AG08396 (cell line): Measurements from ENCODE around the gene WDR26.
"Not testable (repeated sequence)": the region's sequence is repeated elsewhere in the genome, so short reads cannot be mapped to it uniquely, and the experiment has no call there.

Source experiments
- DNase-seq: peaks from one replicate; pipeline ENCODE4 v3.0.0; 2012; ENCODE audit warnings: low spot score, mixed read lengths

Gene WDR26

DNA sequence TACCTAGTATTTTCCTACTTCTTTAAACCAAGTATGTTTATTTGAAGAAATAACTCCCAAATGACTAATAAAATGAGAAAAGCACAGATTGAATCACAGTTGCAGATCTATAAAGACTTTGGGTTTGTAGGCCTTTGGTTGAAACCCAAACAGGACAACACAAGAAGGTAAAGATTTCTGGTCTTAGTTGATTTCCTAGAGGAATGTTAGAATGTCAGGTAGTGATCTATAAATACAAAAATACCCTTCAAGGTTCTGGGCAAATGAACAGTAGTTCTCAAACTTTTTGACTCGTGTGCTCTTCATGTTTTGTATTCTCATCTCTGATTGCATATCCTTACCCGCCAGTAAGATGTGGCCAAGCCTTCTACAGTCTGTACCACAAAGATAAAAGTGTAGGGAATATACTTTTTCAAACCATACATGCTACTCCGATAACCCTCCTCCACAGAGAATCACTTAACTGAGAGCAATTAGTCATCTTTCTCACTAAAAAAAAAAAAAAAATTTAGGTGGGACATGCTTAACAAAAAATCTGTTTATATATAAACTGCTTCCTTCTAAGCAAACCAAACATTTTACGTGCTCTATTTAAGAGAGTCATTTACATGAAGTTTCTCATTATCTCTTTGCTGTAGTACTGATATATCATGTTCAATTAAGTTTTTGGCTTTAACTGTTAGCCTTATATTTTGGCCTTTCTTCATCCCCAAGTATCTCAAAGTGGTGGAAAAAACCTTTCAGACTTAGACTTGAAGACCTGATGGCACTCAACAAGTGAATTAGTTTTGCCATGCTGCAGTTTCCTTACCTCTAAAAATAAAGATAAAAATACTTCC lies 42.0 kb downstream of the WDR26 start:
- DNase-seq = peak; percentile 6

DNA sequence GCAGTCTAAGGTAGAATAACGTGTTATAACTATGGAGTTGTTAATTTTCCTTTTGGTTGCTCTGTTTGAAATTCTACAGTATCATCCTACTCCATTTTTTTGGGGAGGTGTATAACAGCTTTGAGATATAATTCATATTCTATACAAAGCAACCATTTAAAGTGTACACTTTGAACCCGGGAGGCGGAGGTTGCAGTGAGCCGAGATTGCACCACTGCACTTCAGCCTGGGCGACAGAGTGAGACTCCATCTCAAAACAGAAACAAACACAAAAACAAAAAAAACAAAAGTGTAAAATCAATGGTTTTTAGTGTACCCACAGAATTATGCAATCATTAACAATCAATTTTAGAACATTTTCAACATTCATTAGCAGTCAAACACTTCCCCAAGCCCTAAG lies 44.1 kb downstream of the WDR26 start:
- no peak for DNase-seq

DNA sequence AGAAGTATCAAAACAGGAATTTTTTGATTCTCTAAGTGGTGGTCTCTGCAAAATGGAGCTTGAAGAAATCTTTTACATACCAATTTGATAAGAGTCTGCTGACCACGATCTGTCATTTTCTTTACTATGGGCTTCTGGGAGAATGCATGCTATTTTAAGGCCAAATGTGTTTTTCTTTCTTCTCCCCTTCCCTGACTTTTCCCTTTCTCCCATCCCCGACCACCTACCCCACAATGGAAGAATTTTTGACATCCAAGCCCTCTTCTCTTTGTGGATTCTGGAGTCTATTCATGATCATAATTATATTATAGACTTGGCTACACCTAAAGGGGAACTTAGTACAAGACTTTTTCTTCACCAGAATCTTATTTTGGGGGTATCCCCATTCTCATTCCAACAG lies 46.7 kb downstream of the WDR26 start:
- no peak for DNase-seq

DNA sequence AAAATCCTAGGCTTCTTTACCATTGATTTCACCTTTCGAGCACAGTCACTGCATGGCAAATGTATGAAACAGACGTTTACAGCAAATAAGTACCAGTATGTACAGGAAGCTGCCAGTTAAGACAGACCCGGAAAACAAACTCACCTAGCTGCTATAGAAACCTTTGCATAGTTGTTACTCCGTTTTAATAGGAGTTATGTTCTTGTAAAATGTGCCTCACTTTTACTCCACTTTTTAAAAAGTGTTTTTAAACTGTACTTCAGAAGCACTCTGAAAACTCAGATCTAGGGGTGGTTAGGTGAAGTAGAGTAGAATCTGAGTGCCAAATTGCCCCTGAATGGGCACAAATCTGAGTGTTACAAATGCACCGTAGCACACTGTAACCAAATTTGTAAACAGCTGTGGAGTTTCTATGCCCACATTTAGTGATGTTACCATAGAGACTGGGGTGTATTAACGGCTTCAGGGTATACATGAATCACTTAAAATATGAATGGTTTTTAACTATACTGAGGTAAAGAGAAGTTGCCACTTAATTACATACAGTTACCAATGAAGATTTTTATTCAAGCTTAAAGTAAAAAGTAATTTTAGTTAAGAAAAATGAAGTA lies 47.2 kb downstream of the WDR26 start:
- DNase-seq = no peak

DNA sequence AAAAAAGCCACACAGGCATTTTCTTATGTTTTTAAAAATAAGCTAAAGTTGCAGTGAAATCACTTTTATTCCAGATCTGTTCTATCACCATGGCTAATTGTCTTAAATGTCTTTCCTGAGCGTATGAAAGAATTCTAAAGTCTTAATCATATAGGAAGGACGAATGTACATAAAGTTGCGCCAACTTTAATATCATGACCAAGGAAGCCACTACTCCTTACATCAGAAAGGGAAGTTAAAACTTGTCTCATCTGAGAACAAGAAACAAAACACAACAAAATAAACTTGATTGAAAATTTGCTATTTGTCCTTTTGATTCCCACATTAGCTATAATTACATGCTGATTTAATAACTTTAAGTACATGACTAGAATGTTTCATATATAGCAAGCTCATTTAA lies 51.4 kb downstream of the WDR26 start:
- no peak for DNase-seq

DNA sequence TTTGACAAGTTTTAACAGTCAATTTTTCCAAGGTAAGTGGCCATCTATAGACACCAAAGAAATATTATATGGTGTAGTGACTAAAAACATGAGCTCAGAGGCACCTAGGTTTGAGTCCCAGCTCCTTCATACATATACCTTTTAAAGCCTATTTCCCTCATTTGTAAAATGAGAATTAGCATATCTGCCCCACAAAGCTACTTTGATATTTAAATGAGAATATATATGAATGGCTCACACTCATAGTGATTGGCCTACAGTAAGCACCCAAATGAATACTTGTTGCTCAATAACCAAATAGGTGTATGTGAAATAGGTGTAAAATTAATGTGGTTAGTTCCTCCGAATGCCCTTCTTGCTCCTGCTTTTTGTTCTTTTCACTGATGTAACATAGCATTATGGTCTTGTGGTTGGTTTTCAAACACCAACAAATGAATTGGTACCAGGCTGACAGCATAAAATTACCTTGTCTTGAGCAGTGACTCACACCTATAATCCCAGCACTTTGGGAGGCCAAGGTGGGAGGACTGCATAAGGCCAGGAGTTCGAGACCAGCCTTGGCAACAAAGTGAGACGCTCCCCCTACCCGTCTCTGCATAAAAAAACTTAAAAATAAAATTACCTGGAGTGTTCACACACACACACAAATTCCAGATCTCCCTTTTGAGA lies 52.6 kb downstream of the WDR26 start:
- no peak for DNase-seq

DNA sequence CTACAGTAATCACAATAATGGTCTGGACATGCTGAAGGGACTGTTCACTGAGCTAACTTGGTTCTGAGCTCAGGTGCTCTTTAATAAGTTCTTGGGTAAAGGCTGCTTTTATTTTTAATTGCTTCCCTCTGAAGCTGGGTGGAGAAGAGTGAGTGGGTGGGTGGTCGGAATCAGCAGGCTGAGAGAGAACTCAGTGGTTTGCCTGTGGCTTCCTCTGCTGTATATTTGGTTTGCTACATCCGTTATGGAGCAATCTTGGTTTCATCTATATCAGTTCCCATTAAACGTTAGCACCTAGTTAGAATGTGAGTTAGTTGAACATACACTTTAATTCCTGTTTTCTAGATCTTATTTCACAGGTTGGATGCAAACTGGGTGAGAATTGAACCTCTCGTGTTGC lies 54.6 kb downstream of the WDR26 start:
- DNase-seq = no peak

DNA sequence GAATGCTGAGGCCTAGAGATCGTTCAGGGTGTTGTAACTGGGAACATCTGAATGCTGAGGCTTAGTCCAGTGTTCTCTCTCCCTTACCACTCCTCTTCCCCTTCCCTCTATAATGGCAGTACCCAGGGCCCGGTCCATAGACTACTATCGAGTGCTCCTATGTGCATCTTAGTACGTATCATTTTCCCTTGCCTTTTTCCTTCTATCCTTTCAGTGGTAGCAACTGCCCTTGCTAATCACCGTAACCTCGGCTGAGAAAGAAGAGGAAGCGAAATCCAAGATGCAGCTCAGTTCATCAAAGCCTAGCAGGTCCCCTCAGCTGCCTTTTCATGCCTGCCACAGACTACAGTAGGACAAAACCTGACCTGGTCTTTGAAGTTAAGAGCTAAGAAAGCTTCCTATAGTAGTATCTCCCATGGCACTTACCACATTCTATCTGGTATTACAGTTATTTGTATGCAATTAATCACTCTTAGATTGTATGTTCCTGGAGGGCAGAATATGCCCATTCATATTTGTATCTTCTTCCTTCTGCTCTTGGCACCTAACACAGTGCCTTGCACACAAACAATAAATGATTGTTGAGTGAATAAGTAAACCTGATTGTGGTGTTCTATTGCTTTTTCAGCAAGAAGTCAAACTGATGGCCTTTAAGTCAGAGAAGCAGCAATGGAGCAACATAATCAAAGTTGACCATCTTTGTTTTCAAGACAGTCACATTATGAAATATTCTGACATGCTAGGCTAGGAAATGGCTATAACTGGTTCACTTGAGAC lies 55.6 kb downstream of the WDR26 start:
- no peak for DNase-seq

DNA sequence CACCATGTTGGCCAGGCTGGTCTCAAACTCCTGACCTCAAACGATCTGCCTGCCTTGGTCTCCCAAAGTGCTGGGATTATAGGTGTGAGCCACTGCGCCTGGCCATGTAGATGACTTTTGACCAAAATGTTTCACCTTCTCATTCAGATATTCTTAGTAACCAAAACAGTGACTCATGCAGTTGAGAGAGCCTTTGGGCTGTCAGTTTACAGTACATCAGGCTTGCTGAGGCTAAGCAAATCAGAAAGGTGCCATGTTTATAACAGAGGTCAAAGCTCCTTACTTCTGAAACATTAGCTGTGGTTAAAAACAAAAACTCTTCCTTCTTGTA lies 57.0 kb downstream of the WDR26 start:
- peak; percentile 52 for DNase-seq

DNA sequence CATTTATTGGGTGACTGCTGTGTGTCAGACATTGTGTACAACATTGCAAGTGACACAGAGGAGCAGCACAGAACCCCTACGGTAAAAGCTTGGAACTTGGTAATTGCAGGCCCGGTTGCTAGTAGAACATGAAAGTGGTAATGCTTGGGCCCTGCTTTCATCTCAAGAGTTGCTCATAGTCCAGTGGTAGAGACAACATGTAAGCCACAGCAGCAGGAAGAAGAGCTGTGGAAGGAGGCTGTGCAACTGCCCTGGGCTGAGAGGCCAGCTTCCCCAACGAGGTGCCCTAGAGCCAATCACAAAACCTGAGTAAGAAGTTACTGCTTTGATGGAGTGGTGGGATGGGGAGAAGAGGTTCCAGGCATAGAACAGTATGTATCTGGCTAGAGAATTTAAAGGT lies 59.5 kb downstream of the WDR26 start:
- DNase-seq = no peak

DNA sequence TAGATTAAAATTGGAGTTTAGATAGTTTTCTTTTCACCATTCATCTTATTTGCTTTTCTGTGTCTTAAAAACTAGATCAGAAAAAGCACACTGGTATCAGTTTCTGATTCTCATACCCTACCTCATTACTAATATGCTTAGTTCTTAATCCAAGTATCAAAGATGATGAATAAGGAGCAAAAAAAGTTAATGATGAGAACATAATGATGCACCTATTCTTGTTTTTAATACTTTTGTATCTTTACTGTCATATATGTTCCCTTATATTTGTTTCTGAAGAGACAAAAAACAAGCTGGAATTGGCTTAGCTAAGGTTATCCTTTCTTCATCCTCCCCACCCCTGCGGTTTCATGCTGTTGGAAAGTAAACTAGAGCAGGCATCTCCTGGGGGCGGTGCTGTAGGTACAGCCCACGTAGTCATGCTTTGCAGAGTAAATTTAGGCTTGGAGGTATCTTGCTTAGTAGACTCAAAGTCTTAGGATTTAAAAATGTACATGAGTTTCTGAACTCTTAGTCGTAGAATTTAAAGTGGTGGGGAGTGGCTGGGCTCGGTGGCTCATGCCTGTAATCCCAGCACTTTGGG lies 61.5 kb downstream of the WDR26 start:
- DNase-seq = no peak

DNA sequence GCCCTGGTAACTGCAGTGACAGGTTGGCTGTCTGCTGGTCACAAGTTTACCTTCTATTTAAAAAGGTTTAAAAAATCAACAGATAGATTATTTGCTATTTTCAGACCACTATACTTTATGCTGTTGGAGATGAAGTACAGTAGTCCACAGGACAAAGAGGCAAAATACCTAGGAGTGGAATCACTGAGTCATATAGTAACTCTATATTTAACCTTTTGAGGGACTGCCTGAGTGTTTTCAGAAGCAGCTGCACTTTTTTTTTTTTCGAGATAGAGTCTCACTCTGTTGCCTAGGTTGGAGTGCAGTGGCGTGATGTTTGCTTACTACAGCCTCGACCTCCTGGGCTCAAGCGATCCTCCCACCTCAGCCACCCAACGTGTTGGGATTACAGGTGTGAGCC lies 66.2 kb downstream of the WDR26 start:
- DNase-seq = no peak

DNA sequence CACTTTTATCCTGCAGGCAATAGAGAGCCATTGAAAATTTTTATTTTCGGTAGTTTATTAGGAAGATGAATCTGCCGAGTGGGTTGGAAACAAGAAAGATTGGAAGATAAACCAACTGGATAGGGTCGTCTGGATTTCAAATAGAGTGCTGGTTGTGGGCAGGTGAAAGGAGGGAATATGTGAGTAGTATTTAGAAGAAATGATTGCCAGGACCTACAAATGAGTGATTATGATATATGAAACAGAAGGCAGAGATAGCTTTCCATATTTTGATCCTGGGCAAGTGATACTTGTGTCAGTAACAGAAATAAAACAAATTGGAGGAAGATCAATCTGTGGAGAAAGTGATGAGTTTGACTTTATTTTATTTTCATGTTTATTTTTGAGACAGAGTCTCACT lies 75.4 kb downstream of the WDR26 start:
- no peak for DNase-seq

DNA sequence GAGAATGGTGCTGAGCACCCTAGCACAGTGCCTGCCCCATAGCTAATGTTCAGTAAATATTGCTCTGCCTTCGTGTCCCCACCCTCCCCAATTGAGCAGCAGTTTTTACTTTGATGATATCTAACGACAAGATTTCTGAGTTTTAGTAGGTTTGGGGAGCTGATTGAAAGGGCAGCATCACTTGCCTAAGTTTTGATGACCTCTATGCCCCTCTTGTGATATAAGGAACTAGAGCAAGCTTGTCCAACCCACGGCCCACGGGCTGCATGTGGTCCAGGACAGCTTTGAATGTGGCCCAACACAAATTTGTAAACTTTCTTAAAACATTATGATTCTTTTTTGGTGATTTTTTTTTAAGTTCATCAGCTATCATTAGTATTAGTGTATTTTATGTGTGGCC lies 76.4 kb downstream of the WDR26 start:
- DNase-seq = no peak

DNA sequence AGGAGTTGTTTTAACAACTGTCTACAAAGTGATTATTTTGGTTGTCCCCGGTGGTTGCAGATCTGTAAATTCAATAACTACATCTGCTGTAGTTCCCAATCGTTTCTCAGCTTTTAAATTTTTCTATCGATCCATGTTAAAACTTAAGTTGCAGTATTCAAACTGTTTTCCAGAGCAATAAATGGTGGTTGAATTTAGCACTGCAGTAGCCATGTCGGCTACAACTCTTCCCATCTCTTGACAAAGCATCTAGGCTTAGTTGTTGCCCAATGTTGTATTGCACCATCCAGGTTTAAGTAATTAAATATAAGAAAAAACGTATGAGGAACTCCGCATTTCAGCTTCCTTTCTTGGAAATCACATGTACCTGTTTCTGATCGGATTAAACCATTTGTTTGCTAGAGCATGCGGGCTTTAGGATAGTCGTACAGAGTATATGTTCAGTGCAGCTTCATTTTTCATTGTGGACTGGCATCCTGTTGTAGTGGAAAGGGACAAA lies 76.9 kb downstream of the WDR26 start:
- DNase-seq = peak; percentile 49

DNA sequence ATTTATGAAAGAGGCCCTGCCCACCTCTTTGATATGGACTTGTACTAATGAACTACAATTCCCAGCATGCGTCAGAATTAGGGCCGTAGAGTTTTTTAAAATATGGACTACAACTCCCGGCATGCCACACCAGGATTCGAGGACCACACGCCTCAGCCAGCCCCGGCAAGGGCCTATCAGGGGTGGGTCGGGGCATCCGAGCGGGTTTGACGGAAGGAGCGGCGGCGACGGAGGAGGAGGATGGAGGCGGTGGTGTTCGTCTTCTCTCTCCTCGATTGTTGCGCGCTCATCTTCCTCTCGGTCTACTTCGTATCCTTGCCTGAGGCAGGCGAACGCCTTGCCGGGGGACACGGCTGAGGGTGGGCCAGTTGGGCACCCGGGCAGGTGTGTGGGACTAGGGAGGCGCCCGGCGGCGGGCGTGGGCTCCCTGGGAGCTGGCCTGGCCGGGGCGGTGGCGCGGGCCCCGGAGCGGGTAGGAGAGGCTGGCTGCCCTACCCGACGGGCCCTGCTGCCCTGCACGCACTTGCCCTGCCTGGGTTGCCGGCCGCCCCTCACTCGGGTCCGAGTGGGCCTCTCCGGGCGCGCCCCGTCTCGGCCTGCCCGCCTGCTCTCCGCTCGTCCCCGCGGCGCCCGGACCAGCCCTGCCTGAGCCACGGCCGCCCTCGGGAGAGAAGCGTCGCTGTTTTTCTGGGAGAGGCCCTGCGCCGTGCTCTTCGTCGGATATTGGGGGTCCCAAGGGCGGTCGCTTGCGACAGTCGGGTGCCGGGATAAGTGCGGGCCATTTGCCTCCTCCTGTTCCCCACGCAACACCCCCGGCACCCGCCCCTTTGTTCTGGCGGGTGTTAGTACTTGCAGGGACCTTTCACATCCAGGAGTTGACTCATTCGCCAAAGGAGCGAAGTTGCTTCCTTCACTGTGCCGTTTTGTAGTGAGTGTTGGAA lies 77.6 kb downstream of the WDR26 start, which contains the start of gene CNIH4:
CNIH4 (plus strand) TSS at position 195 of the 941 bp plus-strand sequence; CDS start at position 241, 46 bp downstream.
- peak; percentile 95 for DNase-seq

DNA sequence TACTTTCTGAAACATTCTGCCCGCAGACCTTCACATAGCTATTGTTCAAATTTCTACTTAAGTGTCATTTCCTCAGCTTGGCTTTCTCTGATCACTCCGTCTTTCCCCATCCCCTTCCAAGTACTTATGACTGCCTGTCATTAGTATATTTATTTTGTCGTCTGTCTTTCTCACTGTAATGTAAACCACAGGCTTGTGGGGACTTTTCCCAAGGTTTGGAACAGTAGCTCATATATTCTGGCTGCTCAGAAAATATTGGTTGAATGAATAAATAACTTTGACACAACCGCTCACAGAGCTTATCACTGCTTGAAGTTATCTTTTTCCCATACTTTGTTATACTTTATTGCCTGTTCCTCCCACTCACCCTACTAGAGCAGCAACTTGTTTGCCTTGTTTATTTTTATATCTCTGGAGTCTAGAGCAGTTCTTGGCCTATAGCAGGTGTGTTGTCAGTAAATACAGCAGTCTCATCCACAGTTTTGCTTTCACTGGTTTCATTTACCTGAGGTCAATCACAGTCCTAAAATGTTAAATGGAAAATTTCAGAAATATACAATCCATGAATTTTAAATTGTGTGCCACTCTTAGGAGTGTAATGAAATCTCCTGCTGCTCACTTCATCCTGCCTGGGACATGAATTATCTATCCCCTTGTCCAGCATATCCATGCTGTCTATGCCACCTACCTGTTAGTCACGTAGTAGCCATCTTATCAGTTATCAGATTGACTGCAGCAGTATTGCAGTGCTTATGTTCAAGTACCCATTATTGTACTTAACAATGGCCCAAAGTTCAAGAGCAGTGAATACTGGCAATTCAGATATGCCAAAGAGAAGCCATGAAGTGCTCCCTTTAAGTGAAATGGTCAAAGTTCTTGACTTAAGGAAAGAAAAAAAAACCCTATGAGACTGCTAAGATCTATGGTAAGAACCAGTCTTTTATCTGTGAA lies 80.3 kb downstream of the WDR26 start:
- DNase-seq = no peak

DNA sequence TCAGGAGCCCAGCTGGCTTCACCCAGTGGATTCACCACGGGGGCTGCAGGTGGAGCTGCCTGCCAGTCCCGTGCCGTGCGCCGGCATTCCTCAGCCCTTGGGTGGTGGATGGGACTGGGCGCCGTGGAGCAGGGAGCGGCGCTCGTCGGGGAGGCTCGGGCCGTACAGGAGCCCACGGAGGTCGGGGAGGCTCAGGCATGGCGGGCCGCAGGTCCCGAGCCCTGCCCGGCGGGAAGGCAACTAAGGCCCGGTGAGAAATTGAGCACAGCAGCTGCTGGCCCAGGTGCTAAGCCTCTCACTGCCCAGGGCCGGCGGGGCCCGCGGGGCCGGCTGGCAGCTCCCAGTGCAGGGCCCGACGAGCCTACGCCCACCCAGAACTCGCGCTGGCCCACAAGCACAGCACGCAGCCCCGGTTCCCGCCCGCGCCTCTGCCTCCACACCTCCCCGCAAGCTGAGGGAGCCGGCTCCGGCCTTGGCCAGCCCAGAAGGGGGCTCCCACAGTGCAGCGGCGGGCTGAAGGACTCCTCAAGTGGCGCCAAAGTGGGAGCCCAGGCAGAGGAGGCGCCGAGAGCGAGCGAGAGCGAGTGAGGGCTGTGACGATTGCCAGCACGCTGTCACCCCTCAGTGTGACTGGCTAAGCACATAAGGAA lies 82.0 kb downstream of the WDR26 start:
- not testable (repeated sequence) for DNase-seq

DNA sequence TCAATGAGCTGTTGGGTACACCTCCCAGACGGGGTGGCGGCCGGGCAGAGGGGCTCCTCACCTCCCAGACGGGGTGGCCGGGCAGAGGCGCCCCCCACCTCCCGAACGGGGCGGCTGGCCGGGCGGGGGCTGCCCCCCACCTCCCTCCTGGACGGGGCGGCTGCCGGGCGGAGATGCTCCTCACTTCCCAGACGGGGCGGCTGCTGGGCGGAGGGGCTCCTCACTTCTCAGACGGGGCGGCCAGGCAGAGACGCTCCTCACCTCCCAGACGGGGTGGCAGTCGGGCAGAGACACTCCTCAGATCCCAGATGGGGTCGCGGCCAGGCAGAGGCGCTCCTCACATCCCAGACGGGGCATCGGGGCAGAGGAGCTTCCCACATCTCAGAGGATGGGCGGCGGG lies 84.9 kb downstream of the WDR26 start:
- DNase-seq = not testable (repeated sequence)
